IPS DF 6.9 (cell line): ENCODE data around the gene VSIG2.

Experiments
- DNase-seq: peaks from one replicate; pipeline ENCODE4 v3.0.0-alpha.2; 2013; ENCODE audit warnings: low read depth, low spot score
- H3K27ac ChIP-seq: one replicate; pipeline ENCODE4 v1.5.1; 2013; ENCODE audit warnings: low read length, control low read depth
- H3K27me3 ChIP-seq: 2 replicates; pipeline ENCODE4 v1.6.1; 2013; ENCODE audit warnings: mild to moderate bottlenecking, low read length; ENCODE audit not compliant: control insufficient read depth, insufficient read depth
- H3K36me3 ChIP-seq: 2 replicates; pipeline ENCODE4 v1.6.1; 2013; ENCODE audit warnings: low read length; ENCODE audit not compliant: control insufficient read depth, insufficient read depth
- H3K4me1 ChIP-seq: 2 replicates; pipeline ENCODE4 v1.6.1; 2013; ENCODE audit warnings: low read length; ENCODE audit not compliant: control insufficient read depth, insufficient read depth
- H3K4me3 ChIP-seq: 2 replicates; pipeline ENCODE4 v1.5.1; 2013; ENCODE audit warnings: mild to moderate bottlenecking, low read length
- H3K9me3 ChIP-seq: 2 replicates; pipeline ENCODE4 v1.6.1; 2013; ENCODE audit warnings: low read length, inconsistent platforms; ENCODE audit not compliant: control insufficient read depth, insufficient read depth
- WGBS: extraction: QIAGEN DNeasy Blood & Tissue Kit; methylation state at CpG from one replicate; pipeline ENCODE4 v1.1.7; 2013; ENCODE audit warnings: mixed read lengths, missing lambda C conversion rate; ENCODE audit not compliant: insufficient read length, insufficient coverage; 5-methylcytosine and 5-hydroxymethylcytosine counted together

The VSIG2 gene

DNA sequence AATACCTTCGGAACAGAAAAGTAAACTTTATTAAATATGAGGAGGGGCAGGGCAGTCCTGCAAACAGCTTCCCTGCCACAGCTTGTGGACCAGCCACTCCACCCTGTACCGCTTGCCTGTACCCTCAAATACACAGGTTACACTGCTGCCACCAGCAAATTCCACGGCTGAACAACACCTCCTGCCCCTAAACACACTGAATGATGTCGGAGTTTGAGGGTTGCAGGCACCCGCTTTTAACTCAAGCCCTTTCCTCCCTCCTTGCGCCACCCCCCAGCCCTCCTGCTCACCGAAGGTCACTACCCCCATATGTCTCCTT is 4.0 kb downstream of the VSIG2 start:
- Histone ChIP-seq H3K36me3 (no peaks in the 10 kb centered on the region), H3K27ac (no peak overlapping the region), H3K4me1 (peaks cover 13% of the 10 kb centered on the region), H3K27me3 (peaks cover 93% of the 10 kb centered on the region), H3K4me3 (no peak overlapping the region), H3K9me3 (no peaks in the 10 kb centered on the region)
- no CpG with 5 or more reads among the region's 7 CpGs for WGBS
- DNase-seq: no peak

DNA sequence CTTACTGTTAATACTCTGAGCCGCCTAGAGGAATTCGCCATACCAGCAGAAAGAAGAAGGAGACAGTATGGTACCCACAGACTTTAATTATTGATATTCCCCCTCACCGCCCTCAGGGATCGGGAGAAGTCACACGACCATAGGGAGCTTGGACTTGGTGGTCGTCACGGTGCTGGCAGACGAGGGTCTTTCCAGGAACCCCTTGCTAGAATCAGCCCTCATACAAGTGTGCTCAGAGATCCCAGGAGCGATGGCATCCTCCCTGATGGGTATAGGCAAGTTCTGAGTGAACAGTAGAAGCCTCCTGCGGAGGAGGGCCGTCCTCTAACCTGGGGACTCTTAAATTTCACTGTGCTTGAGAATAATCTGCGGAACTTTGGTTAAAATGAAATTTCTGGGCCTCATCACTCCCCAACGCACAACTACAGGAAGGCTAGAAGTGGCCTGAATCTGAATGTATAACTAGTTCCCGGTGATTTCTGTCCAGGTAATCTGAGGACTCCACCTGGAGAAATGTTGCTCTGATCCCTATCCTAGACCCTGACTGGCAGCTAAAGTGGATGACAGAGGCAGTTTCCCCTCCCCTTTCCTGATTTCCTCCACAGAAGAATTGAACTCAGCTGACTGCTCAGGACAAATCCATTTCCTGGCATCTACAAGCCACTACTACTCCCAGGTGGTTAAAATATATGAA is 4.5 kb downstream of the VSIG2 start:
- Histone ChIP-seq H3K36me3 (no peaks in the 10 kb centered on the region), H3K27ac (no peak overlapping the region), H3K4me3 (no peak overlapping the region), H3K27me3 (peaks cover 93% of the 10 kb centered on the region), H3K9me3 (no peaks in the 10 kb centered on the region), H3K4me1 (peaks cover 10% of the 10 kb centered on the region)
- no CpG with 5 or more reads among the region's 14 CpGs for WGBS
- no peak for DNase-seq

DNA sequence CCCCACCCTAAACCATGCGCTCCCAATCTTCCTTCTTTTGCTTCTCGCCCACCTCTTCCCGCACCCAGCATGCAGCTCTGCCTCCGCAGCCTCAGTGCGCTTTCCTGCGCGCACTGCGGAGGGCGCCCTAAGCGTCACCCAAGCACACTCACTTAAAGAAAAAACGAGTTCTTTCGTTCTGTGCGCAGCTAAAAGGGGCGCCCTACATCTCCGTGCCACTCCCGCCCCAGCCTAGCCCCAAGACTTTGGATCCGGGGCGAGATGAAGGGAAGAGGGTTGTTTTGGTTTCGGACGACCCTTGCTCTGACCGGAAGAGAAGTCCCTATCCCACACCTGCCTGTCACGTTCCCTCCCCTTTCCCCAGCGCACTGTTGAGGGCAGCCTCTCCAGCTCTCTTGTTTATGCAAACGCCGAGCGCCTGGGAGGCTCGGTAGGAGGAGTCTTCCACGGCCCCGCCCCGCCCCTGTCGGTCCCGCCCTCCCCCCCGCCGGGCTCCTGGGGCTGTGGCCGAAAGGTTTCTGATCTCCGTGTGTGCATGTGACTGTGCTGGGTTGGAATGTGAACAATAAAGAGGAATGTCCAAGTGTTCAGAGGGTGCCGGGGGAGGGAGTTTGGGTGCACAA is 5.3 kb downstream of the VSIG2 start:
- Histone ChIP-seq H3K36me3 (no peaks in the 10 kb centered on the region), H3K27me3 (peaks cover 93% of the 10 kb centered on the region), H3K9me3 (no peaks in the 10 kb centered on the region), H3K4me1 (peaks cover 9% of the 10 kb centered on the region), H3K27ac (no peak overlapping the region), H3K4me3 (peak overlapping the region; percentile 70; the same call in 1 of the 2 replicates)
- DNase-seq: no peak
- no CpG with 5 or more reads among the region's 37 CpGs for WGBS

DNA sequence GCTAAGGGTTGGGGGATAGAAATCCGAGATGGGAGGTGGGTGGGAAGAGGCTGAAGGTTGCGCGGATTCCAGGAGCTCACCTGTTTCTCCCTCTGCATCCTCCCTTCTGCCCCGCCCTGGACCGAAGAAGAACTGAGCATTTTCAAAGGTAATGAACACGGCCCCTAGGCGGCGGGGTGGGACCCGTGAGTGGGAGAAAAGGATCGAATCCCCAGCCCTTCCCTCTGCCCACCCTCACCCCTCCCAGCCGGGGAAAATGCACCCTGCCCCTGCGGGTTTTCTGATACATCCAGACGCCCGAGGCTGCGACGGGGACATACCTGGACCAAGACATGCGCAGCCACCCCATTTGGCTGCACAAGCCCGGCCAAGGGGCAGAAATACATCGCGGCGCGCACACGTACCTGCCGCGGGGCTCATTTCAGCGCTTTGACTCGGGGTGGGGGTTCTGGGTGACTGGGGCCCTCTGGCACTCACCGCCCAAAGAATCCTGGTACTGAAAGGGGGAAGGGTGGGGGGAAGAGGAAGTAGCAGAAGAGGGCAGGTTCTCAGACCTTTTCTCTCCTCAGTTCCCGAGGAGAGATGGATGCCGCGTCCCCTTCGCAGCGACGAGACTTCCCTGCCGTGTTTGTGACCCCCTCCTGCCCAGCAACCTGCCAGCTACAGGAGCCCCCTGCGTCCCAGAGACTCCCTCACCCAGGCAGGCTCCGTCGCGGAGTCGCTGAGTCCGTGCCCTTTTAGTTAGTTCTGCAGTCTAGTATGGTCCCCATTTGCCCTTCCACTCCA is 6.0 kb downstream of the VSIG2 start:
- Histone ChIP-seq H3K27ac (no peak overlapping the region), H3K27me3 (peaks cover 93% of the 10 kb centered on the region), H3K36me3 (no peaks in the 10 kb centered on the region), H3K9me3 (no peaks in the 10 kb centered on the region), H3K4me3 (peak overlapping the region; percentile 70; the same call in 1 of the 2 replicates), H3K4me1 (peaks cover 8% of the 10 kb centered on the region)
- DNase-seq: no peak
- no CpG with 5 or more reads among the region's 41 CpGs for WGBS

DNA sequence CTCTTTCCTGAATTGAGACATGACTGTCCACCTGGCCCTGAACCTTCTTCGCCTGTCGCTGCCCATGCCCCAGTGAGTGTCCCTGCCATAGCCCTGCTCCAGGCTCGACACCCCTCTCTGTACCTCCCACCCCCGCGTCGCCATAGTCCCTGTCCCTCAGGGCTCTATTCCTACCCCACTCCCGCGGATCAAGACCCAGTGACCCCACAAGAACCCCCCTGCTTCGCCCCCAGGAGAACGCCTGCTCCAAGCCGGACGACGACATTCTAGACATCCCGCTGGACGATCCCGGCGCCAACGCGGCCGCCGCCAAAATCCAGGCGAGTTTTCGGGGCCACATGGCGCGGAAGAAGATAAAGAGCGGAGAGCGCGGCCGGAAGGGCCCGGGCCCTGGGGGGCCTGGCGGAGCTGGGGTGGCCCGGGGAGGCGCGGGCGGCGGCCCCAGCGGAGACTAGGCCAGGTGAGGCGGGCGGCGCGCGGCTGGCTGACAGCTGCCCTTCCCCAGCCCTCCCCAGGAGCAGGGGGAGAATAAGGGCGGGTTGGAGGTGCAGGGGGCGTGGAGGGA is 6.7 kb downstream of the VSIG2 start:
- DNase-seq: no peak
- no CpG with 5 or more reads among the region's 44 CpGs for WGBS
- Histone ChIP-seq H3K9me3 (no peaks in the 10 kb centered on the region), H3K27ac (no peak overlapping the region), H3K36me3 (no peaks in the 10 kb centered on the region), H3K4me1 (peaks cover 8% of the 10 kb centered on the region), H3K4me3 (peak overlapping the region; percentile 1; the same call in 1 of the 2 replicates), H3K27me3 (peaks cover 93% of the 10 kb centered on the region)

DNA sequence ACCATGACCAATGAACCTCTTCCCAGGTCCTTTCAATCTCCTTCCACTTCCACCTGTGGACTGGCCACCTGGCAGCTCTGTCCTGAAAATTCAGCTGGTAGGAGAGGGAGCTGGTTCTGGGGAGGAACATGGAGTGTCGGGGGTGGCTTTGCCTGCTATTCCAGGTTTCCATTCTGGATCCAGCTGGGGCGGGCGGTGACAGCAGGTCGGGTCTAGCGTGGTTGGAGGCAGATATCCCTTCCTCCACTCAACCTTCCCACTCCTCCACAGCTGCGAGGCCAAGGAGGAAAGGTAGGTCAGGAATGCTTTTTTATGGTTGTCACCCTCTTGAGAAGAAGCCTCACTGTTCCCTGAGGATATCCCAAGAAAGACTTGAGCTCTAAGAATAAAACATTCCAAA is 9.0 kb downstream of the VSIG2 start:
- no peak for DNase-seq
- no peak overlapping the region for H3K27ac ChIP-seq
- WGBS: no CpG with 5 or more reads among the region's 6 CpGs
- peaks cover 8% of the 10 kb centered on the region for H3K4me1 ChIP-seq
- no peaks in the 10 kb centered on the region for H3K9me3 ChIP-seq
- H3K4me3 ChIP-seq: no peak overlapping the region
- peaks cover 88% of the 10 kb centered on the region for H3K27me3 ChIP-seq
- H3K36me3 ChIP-seq: no peaks in the 10 kb centered on the region

DNA sequence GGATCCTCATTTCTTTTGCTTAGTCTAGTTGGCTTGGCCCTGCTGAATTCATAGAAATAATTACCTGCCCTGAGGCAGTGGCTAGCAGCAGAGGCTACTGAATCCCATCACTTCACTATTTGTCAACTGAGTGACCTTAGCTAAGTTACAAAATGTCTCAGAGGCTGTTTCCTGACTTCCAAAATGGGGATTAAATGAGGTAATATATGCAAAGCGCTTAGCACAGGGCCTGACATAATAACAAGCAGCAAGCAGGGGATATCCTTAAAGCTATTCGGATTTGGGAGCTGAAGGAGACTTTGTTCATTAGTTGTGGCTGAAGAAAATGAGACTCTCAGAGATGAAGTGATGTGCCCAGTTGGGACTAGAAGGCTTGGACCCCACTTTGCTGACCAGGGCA is 9.5 kb downstream of the VSIG2 start:
- H3K27ac ChIP-seq: no peak overlapping the region
- no CpG with 5 or more reads among the region's 2 CpGs for WGBS

DNA sequence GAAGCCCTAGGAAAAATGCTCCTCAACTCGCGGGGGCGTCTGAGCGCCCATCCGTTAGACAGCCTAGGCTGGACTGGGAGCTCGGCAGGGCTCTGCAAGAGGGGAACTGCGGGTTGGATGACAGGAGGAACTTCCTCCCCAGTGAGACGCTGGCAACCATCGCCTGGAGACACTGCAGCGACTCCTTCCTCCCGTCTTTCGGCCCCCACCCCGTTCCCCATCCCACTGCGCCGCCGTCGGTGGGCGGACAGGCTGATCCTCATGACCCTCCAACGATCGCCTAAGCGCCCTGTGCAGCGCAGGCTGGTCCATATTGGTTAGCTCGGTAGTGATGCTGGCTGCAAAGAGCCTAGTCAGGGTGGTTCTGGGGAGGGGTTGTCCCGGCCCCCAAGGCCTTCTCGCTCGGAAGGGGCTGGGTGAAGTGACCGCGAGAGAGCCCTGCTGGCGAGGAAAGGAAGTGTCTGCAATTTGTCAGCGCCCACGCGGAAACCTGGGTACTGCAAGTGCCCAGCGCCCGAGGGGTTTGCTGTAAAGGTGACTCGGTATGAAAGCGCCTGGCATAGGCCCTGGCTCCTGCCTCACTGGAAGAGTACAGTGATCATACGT is 11.7 kb downstream of the VSIG2 start:
- H3K4me1 ChIP-seq: peaks cover 3% of the 10 kb centered on the region; the same call in 1 of the 2 replicates
- no peak overlapping the region for H3K27ac ChIP-seq
- H3K4me3 ChIP-seq: peak overlapping the region; percentile 21; the same call in 1 of the 2 replicates
- no peaks in the 10 kb centered on the region for H3K36me3 ChIP-seq
- no CpG with 5 or more reads among the region's 37 CpGs for WGBS
- no peaks in the 10 kb centered on the region for H3K9me3 ChIP-seq
- DNase-seq: no peak
- H3K27me3 ChIP-seq: peaks cover 82% of the 10 kb centered on the region

More for the DNA sequence above, 9.5 kb downstream of the VSIG2 start:
- no peak overlapping the region for H3K4me3 ChIP-seq
- peaks cover 6% of the 10 kb centered on the region for H3K4me1 ChIP-seq
- H3K9me3 ChIP-seq: no peaks in the 10 kb centered on the region
- H3K27me3 ChIP-seq: peaks cover 88% of the 10 kb centered on the region
- no peaks in the 10 kb centered on the region for H3K36me3 ChIP-seq
- DNase-seq: no peak

DNA sequence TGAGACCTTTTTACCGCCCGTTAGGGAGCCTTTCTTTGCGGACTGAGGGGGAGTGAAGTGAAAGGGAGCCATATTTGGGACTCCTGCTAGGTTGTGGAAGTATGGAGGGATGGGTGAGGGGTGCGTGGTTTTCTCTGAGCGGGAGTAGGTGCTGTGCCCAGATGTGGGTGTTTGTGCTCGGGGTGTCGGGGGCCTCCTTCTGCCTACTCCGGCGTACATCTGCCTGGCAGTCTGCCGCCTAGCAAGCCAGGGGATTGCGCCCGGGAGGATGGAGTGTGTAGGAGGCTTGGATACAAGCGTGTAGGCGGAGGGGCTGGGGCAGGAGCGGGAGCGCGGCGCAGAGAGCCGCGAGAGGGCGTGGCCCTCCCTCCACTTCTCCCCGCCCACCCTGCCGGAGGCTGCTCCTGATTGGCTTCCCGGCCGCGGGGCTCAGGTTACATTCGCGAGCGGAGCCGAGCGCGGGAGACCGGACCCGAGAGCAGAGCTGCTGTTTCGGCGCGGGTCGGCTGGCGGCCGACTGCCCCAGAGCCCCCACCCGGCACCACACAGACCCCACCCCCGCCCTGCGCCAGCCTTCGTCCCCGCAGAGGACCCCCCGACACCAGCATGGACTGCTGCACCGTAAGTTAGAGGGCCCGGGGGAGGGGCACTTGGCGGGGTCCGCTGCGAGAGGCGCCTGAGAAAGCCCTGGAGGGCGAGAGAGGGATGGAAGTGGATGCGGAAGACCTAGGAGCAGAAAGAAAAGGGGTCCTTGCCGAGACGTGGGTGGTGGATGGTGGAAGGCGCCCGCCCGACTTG is 12.4 kb downstream of the VSIG2 start, which contains the start of gene NRGN:
NRGN (plus strand) TSS at position 464 of the 798 bp plus-strand sequence; CDS start at position 607, 143 bp downstream.
- Histone ChIP-seq H3K9me3 (no peaks in the 10 kb centered on the region), H3K27me3 (peaks cover 76% of the 10 kb centered on the region), H3K36me3 (no peaks in the 10 kb centered on the region), H3K4me1 (no peaks in the 10 kb centered on the region), H3K4me3 (peak within 1 kb of the TSS; percentile 49; the same call in 1 of the 2 replicates), H3K27ac (no peak within 1 kb of the TSS)
- DNase-seq: peak; percentile 74
- no CpG with 5 or more reads among the region's 59 CpGs for WGBS
